DND-41 (cell line): Measurements from ENCODE around the gene MINDY4.
"Not testable (repeated sequence)": the region's sequence is repeated elsewhere in the genome, so short reads cannot be mapped to it uniquely, and the experiment has no call there.

Experiments used
- CTCF ChIP-seq: IDR thresholded peaks from 2 replicates; pipeline ENCODE4 v1.5.1; 2012; ENCODE audit warnings: borderline replicate concordance, low read length, moderate library complexity, mild to moderate bottlenecking; ENCODE audit not compliant: poor library complexity, severe bottlenecking; ENCODE audit errors: extremely low read depth
- EZH2 ChIP-seq: IDR thresholded peaks from 3 replicates; pipeline ENCODE4 v1.6.1; 2012; ENCODE audit warnings: borderline replicate concordance, low read depth, mild to moderate bottlenecking, moderate library complexity, low read length, inconsistent platforms; ENCODE audit not compliant: severe bottlenecking

- not testable (repeated sequence) for TF ChIP-seq CTCF, EZH2
Observed at GRCh38 chr7:30807941-30808340, 36.7 kb downstream of the MINDY4 start.
